K562 (cell line): ENCODE results near the gene GNL3. TPM values are rescaled to one million over a fixed set of nuclear protein-coding genes. Genes with fewer than 3 reads are reported as not detected.

ENCODE experiments used
- ARNT ChIP-seq, 2 experiments: fragments of 450-650 bp; IDR thresholded peaks; 2 replicates each; pipeline ENCODE4 v1.6.1; 2016; ENCODE audit warnings: mild to moderate bottlenecking in 1 of 2
- RBBP5 ChIP-seq: fragments of 200-600 bp; sonication (generic); IDR thresholded peaks from 2 replicates; pipeline ENCODE4 v1.6.1; 2012; ENCODE audit warnings: borderline replicate concordance, mild to moderate bottlenecking, low read length, control low read depth, inconsistent platforms; ENCODE audit not compliant: insufficient read depth, poor library complexity, severe bottlenecking
- RBM14 ChIP-seq: fragments of 200-400 bp; formaldehyde crosslinking; IDR thresholded peaks from 2 replicates; pipeline ENCODE4 v1.6.1; 2018; ENCODE audit warnings: low read depth, mild to moderate bottlenecking, low read length, moderate library complexity, borderline replicate concordance; ENCODE audit not compliant: insufficient read depth
- RFX7 ChIP-seq: fragments of 250-450 bp; sonication (Bioruptor Pico); IDR thresholded peaks from 2 replicates; pipeline ENCODE4 v1.5.1; 2021; ENCODE audit warnings: mild to moderate bottlenecking
- THAP12 ChIP-seq: fragments of 250-450 bp; sonication (Bioruptor Pico); IDR thresholded peaks from 2 replicates; pipeline ENCODE4 v1.9.0; 2021; ENCODE audit warnings: mild to moderate bottlenecking, inconsistent platforms
- ZNF143 ChIP-seq: sonication (generic); formaldehyde crosslinking; IDR thresholded peaks from 2 replicates; pipeline ENCODE4 v1.9.0; 2022; ENCODE audit warnings: mild to moderate bottlenecking, missing genetic modification reagents
- ZSCAN29 ChIP-seq: fragments of 450-650 bp; IDR thresholded peaks from 2 replicates; pipeline ENCODE4 v1.6.1; 2017
- polyA plus RNA-seq, 8 experiments: library from polyadenylated mRNA; depleted of rRNA in 4 of 8; stranded (reverse) in 5 of 8; unstranded in 3 of 8; fragments of >200 nt; fragmentation: Nextera tagmentation in 2 of 8; fragmentation: Illumina TruSeq in 1 of 8; extraction: Ambion mirVana in 2 of 8; extraction: Trizol in 1 of 8; gene quantifications; 2 replicates each; pipeline versions ENCODE4 v1.2.1 to v1.2.3, GENCODE V29; 2011 to 2014; ENCODE audit warnings: inconsistent platforms in 1 of 8, missing spikeins in 1 of 8
- total RNA-seq, 7 experiments: library from RNA; depleted of rRNA in 6 of 7; stranded (reverse); fragments of >200 nt in 6 of 7; fragmentation: Illumina TruSeq in 2 of 7; extraction: Trizol in 2 of 7; gene quantifications; 2 replicates each; pipeline versions ENCODE4 v1.2.1 to v1.2.3, GENCODE V29; 2011 to 2021; ENCODE audit warnings: low replicate concordance in 1 of 7
- TF ChIP-seq, protein P1 (sequence below): fragments of 450-650 bp; IDR thresholded peaks from 2 replicates; pipeline ENCODE4 v1.6.1; 2017; ENCODE audit warnings: mild to moderate bottlenecking, moderate library complexity
- TF ChIP-seq, protein P2 (sequence below): fragments of 250-450 bp; sonication (Bioruptor Pico); IDR thresholded peaks from 2 replicates; pipeline ENCODE4 v1.4.0; 2020; ENCODE audit warnings: mild to moderate bottlenecking, moderate library complexity
- TF ChIP-seq, protein P3 (sequence below): fragments of 250-450 bp; sonication (Bioruptor Pico); IDR thresholded peaks from 2 replicates; pipeline ENCODE4 v1.8.0; 2022; ENCODE audit warnings: moderate library complexity, mild to moderate bottlenecking, inconsistent platforms
- TF ChIP-seq, protein P4 (sequence below): sonication (generic); formaldehyde crosslinking; IDR thresholded peaks from 2 replicates; pipeline ENCODE4 v1.8.0; 2022; ENCODE audit warnings: mild to moderate bottlenecking, missing genetic modification reagents

The GNL3 gene
- total and polyA plus RNA-seq, 9 of the 15 experiments (the other 6 are each of a cell fraction or from before 2014, with no cell fraction given): 132 to 313 (median 220) TPM

DNA sequence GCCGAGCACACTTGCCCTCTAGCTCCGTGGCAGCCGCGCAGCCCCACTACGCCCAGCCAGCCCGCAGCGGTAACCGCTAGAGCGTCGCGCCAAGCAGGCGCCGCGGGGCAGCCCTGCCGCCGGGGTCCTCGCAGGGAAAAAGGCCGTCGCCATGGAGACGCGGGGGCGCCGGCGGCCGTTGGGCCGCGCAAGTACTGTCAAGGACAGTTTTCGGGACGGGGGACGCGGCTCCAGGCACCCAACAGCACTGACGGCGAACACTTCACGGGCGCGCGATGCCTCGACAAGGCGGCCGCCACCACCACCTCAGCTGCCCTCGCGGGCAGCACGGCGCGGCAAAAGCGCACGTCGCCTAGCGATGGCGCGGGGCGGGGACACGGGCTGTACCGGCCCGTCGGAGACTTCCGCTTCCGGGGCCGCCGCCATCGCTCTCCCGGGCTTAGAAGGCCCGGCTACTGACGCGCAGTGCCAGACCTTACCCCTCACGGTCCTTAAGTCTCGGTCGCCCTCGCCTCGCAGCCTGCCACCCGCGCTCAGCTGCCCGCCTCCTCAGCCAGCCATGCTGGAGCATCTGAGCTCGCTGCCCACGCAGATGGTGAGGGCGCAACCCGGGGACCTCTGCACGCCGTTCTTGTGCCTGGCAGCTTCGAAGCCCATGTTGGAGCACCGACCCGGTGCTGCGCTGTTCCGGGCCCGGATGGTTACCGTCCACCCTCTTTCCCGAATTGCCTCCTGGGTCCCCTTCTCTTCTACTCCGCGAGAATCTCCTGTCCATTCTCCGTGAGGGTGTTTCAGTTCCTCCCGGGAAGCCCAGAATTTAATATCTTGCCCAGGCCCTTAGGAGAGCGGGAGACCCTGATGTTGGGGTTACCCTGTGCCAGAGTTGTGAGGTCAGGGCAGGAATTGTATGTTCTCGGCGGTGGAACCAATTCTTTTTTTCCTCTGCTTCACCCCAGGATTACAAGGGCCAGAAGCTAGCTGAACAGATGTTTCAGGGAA, 20.2 kb downstream of the GNL3 start, which contains the start of the genes GLT8D1 and SPCS1 (continued):
- TF ChIP-seq THAP12 (CRISPR knock-in tag) (no peak), RBBP5 (peak; percentile 88), RBM14 (no peak), ARNT (IDR thresholded peaks at IDR 0.05) (no peak), ZSCAN29 (no peak), RFX7 (CRISPR knock-in tag) (no peak), ZNF143 (0 out of 2 replicates have a peak, but pooled peaks have one; percentile 35)
- TF ChIP-seq, protein P1, sequence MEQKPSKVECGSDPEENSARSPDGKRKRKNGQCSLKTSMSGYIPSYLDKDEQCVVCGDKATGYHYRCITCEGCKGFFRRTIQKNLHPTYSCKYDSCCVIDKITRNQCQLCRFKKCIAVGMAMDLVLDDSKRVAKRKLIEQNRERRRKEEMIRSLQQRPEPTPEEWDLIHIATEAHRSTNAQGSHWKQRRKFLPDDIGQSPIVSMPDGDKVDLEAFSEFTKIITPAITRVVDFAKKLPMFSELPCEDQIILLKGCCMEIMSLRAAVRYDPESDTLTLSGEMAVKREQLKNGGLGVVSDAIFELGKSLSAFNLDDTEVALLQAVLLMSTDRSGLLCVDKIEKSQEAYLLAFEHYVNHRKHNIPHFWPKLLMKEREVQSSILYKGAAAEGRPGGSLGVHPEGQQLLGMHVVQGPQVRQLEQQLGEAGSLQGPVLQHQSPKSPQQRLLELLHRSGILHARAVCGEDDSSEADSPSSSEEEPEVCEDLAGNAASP: no peak
- TF ChIP-seq, protein P2, sequence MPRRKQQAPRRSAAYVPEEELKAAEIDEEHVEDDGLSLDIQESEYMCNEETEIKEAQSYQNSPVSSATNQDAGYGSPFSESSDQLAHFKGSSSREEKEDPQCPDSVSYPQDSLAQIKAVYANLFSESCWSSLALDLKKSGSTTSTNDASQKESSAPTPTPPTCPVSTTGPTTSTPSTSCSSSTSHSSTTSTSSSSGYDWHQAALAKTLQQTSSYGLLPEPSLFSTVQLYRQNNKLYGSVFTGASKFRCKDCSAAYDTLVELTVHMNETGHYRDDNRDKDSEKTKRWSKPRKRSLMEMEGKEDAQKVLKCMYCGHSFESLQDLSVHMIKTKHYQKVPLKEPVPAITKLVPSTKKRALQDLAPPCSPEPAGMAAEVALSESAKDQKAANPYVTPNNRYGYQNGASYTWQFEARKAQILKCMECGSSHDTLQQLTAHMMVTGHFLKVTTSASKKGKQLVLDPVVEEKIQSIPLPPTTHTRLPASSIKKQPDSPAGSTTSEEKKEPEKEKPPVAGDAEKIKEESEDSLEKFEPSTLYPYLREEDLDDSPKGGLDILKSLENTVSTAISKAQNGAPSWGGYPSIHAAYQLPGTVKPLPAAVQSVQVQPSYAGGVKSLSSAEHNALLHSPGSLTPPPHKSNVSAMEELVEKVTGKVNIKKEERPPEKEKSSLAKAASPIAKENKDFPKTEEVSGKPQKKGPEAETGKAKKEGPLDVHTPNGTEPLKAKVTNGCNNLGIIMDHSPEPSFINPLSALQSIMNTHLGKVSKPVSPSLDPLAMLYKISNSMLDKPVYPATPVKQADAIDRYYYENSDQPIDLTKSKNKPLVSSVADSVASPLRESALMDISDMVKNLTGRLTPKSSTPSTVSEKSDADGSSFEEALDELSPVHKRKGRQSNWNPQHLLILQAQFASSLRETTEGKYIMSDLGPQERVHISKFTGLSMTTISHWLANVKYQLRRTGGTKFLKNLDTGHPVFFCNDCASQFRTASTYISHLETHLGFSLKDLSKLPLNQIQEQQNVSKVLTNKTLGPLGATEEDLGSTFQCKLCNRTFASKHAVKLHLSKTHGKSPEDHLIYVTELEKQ (CRISPR knock-in tag): no peak
- TF ChIP-seq, protein P3, sequence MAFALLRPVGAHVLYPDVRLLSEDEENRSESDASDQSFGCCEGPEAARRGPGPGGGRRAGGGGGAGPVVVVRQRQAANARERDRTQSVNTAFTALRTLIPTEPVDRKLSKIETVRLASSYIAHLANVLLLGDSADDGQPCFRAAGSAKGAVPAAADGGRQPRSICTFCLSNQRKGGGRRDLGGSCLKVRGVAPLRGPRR: no peak
- TF ChIP-seq, protein P4, sequence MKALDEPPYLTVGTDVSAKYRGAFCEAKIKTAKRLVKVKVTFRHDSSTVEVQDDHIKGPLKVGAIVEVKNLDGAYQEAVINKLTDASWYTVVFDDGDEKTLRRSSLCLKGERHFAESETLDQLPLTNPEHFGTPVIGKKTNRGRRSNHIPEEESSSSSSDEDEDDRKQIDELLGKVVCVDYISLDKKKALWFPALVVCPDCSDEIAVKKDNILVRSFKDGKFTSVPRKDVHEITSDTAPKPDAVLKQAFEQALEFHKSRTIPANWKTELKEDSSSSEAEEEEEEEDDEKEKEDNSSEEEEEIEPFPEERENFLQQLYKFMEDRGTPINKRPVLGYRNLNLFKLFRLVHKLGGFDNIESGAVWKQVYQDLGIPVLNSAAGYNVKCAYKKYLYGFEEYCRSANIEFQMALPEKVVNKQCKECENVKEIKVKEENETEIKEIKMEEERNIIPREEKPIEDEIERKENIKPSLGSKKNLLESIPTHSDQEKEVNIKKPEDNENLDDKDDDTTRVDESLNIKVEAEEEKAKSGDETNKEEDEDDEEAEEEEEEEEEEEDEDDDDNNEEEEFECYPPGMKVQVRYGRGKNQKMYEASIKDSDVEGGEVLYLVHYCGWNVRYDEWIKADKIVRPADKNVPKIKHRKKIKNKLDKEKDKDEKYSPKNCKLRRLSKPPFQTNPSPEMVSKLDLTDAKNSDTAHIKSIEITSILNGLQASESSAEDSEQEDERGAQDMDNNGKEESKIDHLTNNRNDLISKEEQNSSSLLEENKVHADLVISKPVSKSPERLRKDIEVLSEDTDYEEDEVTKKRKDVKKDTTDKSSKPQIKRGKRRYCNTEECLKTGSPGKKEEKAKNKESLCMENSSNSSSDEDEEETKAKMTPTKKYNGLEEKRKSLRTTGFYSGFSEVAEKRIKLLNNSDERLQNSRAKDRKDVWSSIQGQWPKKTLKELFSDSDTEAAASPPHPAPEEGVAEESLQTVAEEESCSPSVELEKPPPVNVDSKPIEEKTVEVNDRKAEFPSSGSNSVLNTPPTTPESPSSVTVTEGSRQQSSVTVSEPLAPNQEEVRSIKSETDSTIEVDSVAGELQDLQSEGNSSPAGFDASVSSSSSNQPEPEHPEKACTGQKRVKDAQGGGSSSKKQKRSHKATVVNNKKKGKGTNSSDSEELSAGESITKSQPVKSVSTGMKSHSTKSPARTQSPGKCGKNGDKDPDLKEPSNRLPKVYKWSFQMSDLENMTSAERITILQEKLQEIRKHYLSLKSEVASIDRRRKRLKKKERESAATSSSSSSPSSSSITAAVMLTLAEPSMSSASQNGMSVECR (CRISPR knock-in tag): peak; percentile 99
